Activated CD8-positive, alpha-beta memory T cell treated with anti-CD3 and anti-CD28 coated beads for 4 hours (primary cell): ENCODE data around the gene HGFAC.

Experiments
- DNase-seq, 2 donors: peaks; one replicate each; pipeline ENCODE4 v3.0.0-alpha.2; 2020; ENCODE audit warnings: low read depth in 2 of 2

The HGFAC gene

DNA sequence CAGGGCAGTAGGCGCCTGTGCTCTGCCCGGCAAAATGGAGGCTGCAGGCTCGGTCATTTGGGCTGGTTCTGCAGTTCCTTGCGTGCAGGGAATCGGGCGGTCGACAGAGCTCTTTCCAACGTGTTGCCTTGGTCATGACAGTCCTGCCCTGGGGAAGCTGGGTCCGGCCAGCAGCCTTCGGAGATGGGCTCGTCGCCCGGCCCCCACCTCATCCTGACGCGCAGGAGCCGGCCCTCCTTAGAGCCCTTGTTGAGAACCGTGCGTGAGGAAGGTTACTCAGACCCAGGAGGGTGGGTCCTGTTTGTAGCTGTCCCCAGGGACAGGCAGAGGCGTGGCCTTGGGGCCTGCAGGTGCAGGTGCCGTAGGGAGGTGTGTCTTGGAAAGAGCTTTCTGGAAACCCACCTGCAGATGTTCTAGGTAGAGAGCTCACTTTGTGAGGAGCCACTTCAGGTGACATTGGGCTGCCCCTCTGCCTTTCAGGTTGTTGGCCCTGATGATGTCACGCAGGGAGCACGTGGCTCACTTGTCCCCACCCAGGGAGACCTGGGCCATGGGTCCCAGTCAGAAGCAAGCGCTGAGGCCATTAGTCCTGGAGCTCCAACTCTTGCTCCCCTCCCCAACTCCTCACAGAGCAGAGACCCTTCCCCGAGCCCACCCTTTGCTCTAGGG is 15.2 kb upstream of the HGFAC start:
- DNase-seq = no peak

DNA sequence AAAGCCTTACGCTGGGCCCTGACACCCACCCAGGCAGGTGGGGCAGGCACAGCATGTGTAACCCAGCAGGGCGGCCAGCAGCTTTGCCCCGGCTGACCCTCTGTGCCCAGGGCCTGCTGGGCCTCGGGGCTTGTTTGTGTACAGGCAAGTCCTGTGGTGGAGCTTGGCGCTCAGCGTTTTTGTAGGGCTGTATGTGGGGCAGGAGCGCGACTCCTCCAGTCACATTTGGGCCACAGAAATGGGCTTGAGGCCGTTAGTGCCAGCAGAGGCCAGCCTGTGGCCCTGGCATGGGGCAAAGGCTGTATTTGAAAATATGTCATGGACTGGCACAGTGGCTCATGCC is 14.7 kb upstream of the HGFAC start:
- no peak for DNase-seq

DNA sequence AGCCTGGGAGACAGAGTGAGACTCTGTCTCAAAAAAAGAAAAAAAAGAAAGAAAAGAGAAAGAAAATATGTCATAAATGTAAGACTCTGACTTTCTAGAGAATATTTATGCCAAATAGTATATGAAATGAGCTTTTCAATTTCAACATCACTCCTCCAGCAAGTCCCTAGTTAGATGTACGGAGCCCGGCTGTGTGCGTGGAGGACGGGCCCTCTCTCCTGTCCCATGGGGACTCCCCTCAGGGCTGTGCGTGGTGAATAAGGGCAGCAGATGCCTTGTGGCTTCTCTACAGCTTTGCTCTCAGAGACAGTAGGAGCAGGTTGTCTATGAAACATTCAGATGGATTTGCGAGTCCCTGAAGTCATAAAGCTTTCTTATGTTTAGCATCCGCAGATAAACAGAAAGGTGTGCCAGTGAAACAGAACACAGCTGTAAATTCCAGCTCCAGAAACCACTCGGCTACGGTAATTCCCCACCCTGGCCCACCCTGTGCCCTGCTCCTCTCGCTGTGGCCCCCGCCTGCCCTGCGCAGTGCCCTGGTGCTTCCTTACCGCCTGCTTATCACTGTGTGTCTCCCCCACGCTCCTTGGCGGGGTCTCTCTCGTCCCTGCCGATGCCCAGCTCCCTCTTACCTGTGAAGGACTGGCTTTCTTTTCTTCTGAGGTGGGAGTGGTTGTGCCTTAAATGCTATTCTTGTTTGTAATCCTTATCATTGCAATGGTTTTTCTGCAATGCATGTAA is 13.9 kb upstream of the HGFAC start:
- DNase-seq = no peak

DNA sequence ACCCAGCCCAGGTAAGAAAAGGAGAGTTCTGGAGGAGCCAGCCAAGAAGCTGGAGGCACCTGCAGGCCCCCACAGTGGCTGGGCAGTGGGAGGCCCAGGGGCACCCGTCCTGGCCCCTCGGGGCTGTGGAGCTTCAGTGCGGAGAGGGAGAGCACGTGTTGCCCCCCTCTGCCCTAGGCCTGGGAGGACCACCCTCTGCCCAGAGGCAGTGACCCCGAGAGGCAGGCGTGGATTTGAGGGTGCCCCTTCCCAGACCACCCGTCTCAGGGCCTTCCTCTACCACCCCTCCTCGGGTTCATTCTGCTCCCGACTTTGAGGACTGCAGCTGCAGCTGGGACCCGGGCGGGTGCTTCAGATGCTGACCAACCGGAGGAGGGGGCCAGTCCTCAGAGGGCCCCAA is 12.1 kb upstream of the HGFAC start:
- no peak for DNase-seq

GRCh38 chr4:3430524-3430923 is 11.2 kb upstream of the HGFAC start:
- DNase-seq = no peak

GRCh38 chr4:3431446-3431993 is 10.2 kb upstream of the HGFAC start:
- DNase-seq = no peak

GRCh38 chr4:3432381-3432790 is 9.4 kb upstream of the HGFAC start:
- no peak for DNase-seq

DNA sequence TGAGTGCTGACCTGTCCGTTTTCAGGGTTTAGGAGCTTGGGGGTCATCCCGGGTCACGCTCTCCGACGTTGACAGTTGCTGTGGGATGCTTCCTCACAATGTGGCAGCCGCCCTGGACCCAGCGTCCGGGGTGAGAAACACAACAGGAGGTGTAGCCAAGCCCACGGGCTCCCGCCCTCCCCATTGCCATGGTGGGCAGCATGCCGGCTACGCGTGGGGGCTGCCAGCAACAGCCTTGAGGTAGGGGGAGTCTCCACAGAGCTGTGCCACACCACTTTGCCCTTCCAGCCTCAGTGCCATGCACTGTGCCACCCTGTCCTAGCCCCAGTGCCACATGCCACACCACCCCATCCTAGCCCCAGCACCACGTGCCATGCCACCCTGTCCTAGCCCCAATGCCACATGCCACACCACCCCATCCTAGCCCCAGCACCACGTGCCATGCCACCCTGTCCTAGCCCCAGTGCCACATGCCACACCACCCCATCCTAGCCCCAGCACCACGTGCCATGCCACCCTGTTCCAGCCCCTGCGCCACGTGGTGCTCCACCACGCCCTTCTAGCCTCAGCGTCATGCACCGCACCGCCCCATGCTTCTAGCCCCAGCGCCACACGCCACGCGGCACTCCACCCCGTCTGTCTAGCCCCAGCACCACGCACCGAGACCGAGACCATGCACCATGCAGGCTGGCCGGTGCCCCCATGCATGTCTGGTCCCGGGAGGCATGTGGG is 8.5 kb upstream of the HGFAC start:
- DNase-seq = no peak

DNA sequence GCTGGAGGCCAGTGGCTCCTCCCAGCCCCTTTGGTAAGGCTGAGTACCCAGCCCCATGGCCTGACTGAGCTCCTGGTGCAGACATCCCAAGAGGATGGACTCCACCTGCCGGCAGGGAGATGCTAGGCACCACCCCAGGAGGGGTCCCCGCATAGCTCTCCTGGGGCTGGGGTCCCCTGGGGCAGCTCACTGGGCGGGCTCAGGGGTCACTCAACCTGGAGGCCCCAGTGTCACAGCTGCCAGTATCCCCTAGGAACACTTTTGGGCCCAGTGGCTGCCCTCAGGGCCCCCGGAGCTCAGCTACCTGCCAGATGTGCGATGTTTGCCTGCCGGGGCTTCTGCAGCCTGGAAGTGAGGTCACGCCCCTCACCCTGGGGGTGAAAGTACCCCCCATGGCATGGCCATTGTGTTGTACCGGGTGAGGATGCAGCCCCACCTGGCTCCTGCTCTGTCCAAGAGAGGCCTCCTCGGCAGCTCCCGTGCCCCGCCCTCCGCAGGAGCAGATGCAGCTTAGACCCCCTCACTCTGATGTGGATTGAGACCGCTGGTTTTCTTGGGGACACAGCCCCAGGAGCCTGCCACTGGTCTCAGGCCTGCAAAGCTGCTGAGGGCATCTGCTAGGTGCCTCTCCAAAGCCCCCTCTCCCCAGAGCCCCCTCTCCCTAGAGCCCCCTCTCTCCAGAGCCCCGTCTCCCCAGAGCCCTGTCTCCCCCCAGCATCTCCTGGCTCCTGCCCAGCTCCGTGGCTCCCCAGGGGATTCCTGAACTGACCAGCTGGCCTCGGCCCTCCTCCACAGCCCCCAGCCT is 6.7 kb upstream of the HGFAC start:
- no peak for DNase-seq

DNA sequence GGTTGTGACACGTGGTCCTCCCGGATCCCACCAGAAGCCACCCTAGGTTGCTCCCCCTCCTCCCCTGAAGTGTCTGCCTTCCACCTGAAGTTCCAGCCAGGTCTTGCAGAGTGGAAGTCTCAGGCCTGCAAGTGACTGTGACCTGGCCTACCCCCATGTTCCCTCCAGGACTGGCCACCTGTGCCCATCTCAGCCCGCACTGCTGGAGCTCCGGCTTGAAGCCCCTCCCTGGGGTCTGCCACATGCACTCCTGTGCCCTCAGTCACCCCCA is 6.1 kb upstream of the HGFAC start:
- DNase-seq = no peak

DNA sequence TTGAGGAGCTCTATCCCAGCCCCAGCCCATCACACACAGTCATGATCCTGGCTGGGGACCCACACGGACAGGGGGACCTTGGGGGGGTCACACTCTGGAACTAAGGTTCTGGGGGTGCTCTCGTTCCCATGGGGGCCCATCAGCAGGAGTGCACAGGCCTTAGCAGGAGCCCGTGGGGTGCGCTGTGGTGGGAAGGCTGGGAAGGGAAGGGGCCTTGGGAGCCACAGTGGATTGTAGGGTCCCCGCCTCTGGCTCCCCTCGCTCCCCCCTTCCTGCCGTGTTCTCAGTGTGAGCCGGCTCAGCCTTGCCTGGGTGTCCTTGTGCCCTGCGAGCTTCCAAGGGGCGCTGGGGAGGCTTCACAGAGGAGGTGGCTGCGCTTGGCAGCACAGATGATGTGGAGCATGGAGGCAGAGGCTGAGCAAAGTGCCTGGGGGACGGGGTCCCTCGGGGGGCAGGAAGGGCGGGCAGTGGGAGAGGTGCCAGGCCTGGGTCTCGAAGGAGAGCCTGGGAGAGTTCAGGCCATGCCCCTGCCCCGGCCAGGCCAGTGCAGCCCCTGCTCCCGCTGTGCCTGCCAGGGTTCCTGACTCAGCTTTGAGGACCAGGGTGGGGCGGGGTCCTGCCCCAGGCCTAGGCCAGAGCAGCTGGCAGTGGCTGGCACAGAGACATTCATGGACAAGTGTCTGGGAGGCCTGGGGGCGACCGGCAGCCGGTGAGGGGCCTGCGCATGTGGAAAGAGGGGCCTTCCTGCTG is 5.5 kb upstream of the HGFAC start:
- no peak for DNase-seq

DNA sequence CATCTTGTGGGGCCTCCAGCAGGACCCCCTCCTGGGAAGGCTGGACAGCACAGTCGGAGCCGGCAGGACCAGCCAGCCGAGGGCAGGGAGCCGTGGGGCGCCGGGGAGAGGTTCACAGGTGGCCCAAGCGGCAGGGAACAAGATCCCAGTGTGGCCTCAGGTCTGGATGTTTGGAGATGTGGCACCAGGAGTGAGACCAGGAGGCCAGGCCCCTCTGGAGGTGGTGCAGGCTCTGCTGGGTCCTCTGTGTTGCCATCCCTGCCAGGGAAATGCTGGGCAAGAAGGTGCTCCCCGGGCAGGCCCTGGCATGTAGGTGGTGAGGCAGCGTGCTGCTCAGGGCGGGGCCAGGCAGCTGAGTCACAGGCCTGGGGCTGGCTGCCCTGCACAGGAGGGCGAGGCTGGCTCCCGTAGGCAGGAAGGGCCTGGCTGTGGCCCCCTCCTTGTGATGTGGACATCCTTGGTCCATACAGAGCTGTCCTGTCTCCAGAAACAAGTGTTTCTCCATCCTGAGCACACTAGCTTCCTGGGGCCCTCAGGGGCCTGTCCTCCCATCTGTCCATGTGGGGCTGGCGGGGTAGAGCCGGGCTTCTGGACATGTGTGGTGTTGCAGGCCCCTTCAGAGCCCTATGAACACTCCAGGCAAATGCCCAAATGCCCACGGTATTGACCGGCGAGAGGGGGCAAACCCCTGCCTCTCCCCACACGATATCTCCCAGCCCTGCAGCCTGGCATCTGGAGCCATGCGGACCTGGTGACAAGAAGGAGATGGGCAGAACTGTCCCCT is 4.8 kb upstream of the HGFAC start:
- no peak for DNase-seq

- DNase-seq = no peak
Measured at GRCh38 chr4:3437582-3437936, 4.2 kb upstream of the HGFAC start.

DNA sequence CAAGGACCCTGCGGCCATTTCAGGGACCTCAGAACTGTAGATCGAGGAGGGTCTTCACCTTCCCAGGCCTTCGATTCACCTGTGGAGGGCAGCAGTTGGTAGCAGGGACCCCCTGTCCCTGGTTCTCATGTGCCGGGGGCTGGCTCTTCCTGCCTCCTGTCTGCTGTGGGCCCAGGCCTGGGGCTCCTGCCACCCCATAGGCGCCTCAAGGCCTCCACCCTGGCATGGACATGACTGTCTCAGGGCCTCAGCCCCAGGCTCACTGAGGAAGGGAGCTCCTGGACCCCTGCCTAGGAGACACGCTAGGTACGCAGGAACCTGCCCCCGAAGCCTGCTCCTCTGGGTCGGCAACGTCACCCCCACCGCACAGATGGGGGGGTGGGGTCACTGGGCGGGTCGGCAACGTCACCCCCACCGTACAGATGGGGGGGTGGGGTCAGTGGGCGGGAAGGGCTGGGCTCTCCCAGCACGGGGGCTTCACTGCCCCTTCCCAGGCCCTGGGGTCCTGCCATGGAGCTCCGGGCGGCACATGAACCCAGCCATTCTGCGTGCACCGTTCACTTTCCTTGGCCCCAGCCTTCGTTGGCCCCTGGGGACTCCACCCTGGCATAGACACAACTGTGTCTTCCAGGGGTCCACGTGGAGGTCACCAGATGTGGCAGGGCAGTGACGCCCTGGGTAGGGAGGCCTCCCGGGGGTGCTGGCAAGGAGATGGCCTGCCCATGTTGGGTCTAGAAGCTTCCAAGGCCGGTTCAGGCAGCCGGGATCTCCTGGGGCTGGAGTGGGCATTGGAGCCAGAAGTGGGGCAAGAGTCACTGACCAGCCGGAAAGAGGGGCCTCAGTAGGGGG is 3.5 kb upstream of the HGFAC start:
- DNase-seq = no peak

DNA sequence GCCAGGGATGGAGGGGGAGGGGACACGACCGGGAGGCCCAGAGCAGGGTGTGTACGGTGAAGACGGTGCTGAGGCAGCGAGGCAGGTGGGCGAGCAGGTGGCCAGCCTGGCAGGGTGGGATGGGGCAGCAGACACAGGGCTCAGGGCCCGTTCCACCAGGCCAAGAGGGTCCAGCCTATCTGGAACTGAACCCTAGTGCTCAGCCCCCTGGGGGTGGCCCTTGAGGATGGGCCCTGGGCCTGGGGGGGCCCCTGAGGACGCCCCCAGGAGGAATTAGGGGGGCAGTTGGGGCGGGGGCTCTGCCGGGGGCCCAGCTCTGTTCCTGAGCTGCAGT is 3.0 kb upstream of the HGFAC start:
- DNase-seq = no peak

DNA sequence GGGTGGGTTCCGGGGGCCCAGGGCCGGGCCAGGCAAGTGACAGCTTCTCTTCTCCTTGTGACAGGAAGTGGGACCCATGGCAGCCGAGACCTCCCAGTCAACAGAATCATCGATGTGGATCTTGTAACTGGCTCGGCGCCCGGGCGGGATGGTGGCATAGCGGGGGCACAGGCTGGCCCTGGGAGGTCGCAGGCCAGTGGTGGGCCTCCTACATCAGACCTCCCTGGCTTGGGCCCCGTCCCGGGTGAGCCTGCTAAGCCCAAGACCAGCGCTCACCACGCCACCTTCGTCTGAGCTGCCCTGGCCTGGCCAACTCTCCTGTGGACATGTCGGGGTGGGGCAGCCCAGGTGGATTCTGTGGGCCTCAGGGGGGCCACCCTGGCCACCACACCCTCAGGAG is 2.4 kb upstream of the HGFAC start:
- no peak for DNase-seq

- no peak for DNase-seq
Measured at GRCh38 chr4:3440011-3440410, 1.8 kb upstream of the HGFAC start.

DNA sequence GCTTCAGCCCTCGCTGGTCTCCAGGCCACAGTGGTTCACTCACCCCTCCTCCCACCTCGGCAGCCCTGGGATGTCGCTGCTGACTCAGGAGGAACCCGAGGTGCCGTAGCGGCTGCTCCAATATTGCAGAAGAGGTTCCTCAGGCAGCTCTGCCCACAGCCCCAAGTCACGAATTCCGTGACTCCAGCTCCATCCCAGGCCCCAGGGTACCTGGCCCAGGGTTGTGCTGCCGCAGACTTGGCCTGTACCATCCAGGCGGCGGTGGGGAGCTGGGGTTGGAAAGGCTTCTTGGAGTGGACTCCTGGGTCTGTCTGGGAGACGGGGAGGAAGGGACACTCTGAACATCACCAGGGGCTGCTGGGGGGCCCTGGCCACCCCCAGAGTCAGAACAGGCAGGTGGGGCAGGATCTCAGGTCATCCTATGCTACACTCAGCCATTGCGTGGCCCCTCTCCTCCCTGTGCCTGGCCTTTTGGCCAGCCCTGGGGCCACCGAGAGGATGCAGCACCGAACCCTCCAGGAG is 728 bp upstream of the HGFAC start:
- no peak for DNase-seq

GRCh38 chr4:3442460-3442958 is 741 bp downstream of the HGFAC start:
- no peak for DNase-seq
